ENCODE measurements around the gene GTPBP4. TPM values are rescaled to one million over a fixed set of nuclear protein-coding genes. Genes with fewer than 3 reads are reported as not detected.

The GTPBP4 gene
- total RNA-seq, 6 experiments from 2014 or later, result 6.6 to 18.6 (median 15.4) TPM

- DNase-seq (no peak), ATAC-seq (no peak)
- no peak overlapping the region for H3K27ac ChIP-seq
- H3K4me1 ChIP-seq, result no peaks in the 10 kb centered on the region
- H3K9me3 ChIP-seq, result no peaks in the 10 kb centered on the region
- H3K4me3 ChIP-seq, result no peak overlapping the region
- 77% methylated on average over 3 of the region's 10 CpGs for WGBS (ENCODE audit: insufficient coverage, low coverage, low lambda C conversion rate, missing lambda C conversion rate)
- H3K36me3 ChIP-seq, result no peaks in the 10 kb centered on the region
- intact Hi-C loops (cut with DNase I), result no loop called here
- TF ChIP-seq POLR2A (IDR thresholded peaks at IDR 0.05) (no peak), CTCF (IDR thresholded peaks at IDR 0.05) (no peak)
- H3K27me3 ChIP-seq, result no peaks in the 10 kb centered on the region
Observed at GRCh38 chr10:948347-948746, 39.9 kb upstream of the GTPBP4 start.

- no peak for TF ChIP-seq POLR2A (IDR thresholded peaks at IDR 0.05)
- no peak for TF ChIP-seq CTCF (IDR thresholded peaks at IDR 0.05)
- H3K27ac ChIP-seq, result no peak overlapping the region
- H3K4me1 ChIP-seq, result no peaks in the 10 kb centered on the region
- H3K9me3 ChIP-seq, result no peaks in the 10 kb centered on the region
- H3K4me3 ChIP-seq, result no peak overlapping the region
- H3K27me3 ChIP-seq, result no peaks in the 10 kb centered on the region
- no peaks in the 10 kb centered on the region for H3K36me3 ChIP-seq
- ATAC-seq (no peak), DNase-seq (no peak)
- intact Hi-C loops (cut with DNase I), result no loop called here
- WGBS (ENCODE audit: insufficient coverage, low coverage, low lambda C conversion rate, missing lambda C conversion rate), result 85% methylated on average over 9 of the region's 9 CpGs
Observed at GRCh38 chr10:949446-949845, 38.8 kb upstream of the GTPBP4 start.

- DNase-seq (no peak), ATAC-seq (peak in 1 of 4 donors; percentile 16)
- no peak overlapping the region for H3K27ac ChIP-seq
- H3K36me3 ChIP-seq, result no peaks in the 10 kb centered on the region
- H3K4me1 ChIP-seq, result no peaks in the 10 kb centered on the region
- H3K4me3 ChIP-seq, result no peak overlapping the region
- no CpG with 5 or more reads among the region's 11 CpGs for WGBS (ENCODE audit: insufficient coverage, low coverage, low lambda C conversion rate, missing lambda C conversion rate)
- H3K27me3 ChIP-seq, result no peaks in the 10 kb centered on the region
- intact Hi-C loops (cut with DNase I), result no loop called here
- H3K9me3 ChIP-seq, result no peaks in the 10 kb centered on the region
- no peak for TF ChIP-seq CTCF (IDR thresholded peaks at IDR 0.05)
- TF ChIP-seq POLR2A (IDR thresholded peaks at IDR 0.05), result no peak
Observed at GRCh38 chr10:953836-954235, 34.4 kb upstream of the GTPBP4 start.

- no peaks in the 10 kb centered on the region for H3K9me3 ChIP-seq
- no peak overlapping the region for H3K4me3 ChIP-seq
- DNase-seq, result no peak
- intact Hi-C loops (cut with DNase I), result no loop called here
- H3K27ac ChIP-seq, result no peak overlapping the region
- 51% methylated on average over 4 of the region's 21 CpGs for WGBS (ENCODE audit: insufficient coverage, low coverage, low lambda C conversion rate, missing lambda C conversion rate)
- no peaks in the 10 kb centered on the region for H3K4me1 ChIP-seq
- peak in 1 of 4 donors; percentile 16 for ATAC-seq
- H3K36me3 ChIP-seq, result no peaks in the 10 kb centered on the region
- H3K27me3 ChIP-seq, result no peaks in the 10 kb centered on the region
- TF ChIP-seq CTCF (IDR thresholded peaks at IDR 0.05), result no peak
- TF ChIP-seq POLR2A (IDR thresholded peaks at IDR 0.05), result no peak
Observed at GRCh38 chr10:954396-954795, 33.8 kb upstream of the GTPBP4 start.

All from right lobe of liver (tissue), 6 donors.